Measurements from ENCODE around the gene GRIK5.

The GRIK5 gene

DNA sequence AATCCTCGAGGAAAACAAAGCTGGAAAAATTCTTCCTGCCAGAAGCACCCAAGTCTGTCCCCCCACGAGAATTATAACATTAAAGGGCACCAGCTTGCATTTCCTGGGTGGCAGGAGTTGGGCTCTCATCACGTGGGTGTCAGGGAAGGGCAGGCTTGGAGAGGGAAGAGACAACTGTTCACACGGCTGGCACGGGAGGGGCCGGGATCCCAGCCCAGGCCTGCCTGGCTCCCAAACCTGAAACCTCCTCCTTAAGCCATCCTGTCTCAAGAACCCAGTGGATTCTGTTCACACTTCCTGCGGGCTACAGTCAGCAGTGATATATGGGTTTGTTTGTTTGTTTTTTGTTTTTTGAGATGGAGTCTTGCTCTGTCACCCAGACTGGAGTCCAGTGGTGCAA lies 12.2 kb downstream of the GRIK5 start:
- Histone ChIP-seq H4K20me1 (ENCODE audit: insufficient read depth, low read length) (no peaks in the 10 kb centered on the region), H3K4me2 (ENCODE audit: insufficient read depth, low read length) (no peak overlapping the region), H3K4me3 (ENCODE audit: low read depth in 1 of 2, low read length in 2 of 2) (no peak overlapping the region), H3K27me3 (ENCODE audit: insufficient read depth, low read length, poor library complexity) (no peaks in the 10 kb centered on the region), H3K9ac (ENCODE audit: low read depth, low read length) (no peak overlapping the region), H3K4me1 (ENCODE audit: insufficient read depth, low read length) (no peaks in the 10 kb centered on the region), H3K79me2 (ENCODE audit: insufficient read depth, low read length) (no peaks in the 10 kb centered on the region), H3K36me3 (ENCODE audit: insufficient read depth, low read length) (no peaks in the 10 kb centered on the region), H2AFZ (ENCODE audit: low read depth, low read length) (no peak overlapping the region), H3K27ac (ENCODE audit: low read length) (no peak overlapping the region), H3K9me3 (ENCODE audit: insufficient read depth, low read length, severe bottlenecking) (no peaks in the 10 kb centered on the region)
- DNase-seq (no peak), ATAC-seq (ENCODE audit: insufficient read depth, low read depth) (no peak)
- no peak for TF ChIP-seq EZH2 (IDR thresholded peaks at IDR 0.05; ENCODE audit: borderline replicate concordance, low read depth, low read length, severe bottlenecking)
- TF ChIP-seq, protein P1, sequence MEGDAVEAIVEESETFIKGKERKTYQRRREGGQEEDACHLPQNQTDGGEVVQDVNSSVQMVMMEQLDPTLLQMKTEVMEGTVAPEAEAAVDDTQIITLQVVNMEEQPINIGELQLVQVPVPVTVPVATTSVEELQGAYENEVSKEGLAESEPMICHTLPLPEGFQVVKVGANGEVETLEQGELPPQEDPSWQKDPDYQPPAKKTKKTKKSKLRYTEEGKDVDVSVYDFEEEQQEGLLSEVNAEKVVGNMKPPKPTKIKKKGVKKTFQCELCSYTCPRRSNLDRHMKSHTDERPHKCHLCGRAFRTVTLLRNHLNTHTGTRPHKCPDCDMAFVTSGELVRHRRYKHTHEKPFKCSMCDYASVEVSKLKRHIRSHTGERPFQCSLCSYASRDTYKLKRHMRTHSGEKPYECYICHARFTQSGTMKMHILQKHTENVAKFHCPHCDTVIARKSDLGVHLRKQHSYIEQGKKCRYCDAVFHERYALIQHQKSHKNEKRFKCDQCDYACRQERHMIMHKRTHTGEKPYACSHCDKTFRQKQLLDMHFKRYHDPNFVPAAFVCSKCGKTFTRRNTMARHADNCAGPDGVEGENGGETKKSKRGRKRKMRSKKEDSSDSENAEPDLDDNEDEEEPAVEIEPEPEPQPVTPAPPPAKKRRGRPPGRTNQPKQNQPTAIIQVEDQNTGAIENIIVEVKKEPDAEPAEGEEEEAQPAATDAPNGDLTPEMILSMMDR (IDR thresholded peaks at IDR 0.05; ENCODE audit: borderline replicate concordance, extremely low read depth, low read length, poor library complexity, severe bottlenecking): no peak

DNA sequence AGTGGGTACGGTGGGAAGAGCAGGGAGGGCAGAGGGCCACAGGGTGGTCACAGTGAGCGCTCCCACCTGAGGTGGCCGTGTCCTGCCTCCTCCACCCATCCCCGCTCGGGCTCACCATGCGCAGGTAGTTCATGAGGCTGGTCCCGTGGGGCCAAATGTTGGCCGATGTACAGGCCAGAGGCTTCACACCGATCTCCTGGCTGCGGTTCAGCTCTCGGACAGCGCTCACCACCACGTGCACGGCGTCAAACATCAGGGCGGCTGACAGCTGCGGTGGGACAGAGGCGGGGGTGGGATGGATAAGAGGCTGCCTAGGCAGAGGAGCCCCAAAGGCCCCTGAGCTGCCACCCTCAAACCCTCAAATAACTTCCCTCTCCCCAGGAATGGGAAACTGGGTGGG lies 15.8 kb downstream of the GRIK5 start:
- Histone ChIP-seq H3K27me3 (ENCODE audit: insufficient read depth, low read length, poor library complexity) (no peaks in the 10 kb centered on the region), H2AFZ (ENCODE audit: low read depth, low read length) (no peak overlapping the region), H3K4me3 (ENCODE audit: low read depth in 1 of 2, low read length in 2 of 2) (no peak overlapping the region), H3K27ac (ENCODE audit: low read length) (no peak overlapping the region), H4K20me1 (ENCODE audit: insufficient read depth, low read length) (no peaks in the 10 kb centered on the region), H3K9ac (ENCODE audit: low read depth, low read length) (no peak overlapping the region), H3K9me3 (ENCODE audit: insufficient read depth, low read length, severe bottlenecking) (no peaks in the 10 kb centered on the region), H3K4me2 (ENCODE audit: insufficient read depth, low read length) (no peak overlapping the region), H3K4me1 (ENCODE audit: insufficient read depth, low read length) (peaks cover 5% of the 10 kb centered on the region), H3K36me3 (ENCODE audit: insufficient read depth, low read length) (no peaks in the 10 kb centered on the region), H3K79me2 (ENCODE audit: insufficient read depth, low read length) (no peaks in the 10 kb centered on the region)
- ATAC-seq (ENCODE audit: insufficient read depth, low read depth): no peak
- no peak for TF ChIP-seq EZH2 (IDR thresholded peaks at IDR 0.05; ENCODE audit: borderline replicate concordance, low read depth, low read length, severe bottlenecking)
- TF ChIP-seq, protein P1 (IDR thresholded peaks at IDR 0.05; ENCODE audit: borderline replicate concordance, extremely low read depth, low read length, poor library complexity, severe bottlenecking): no peak
- no peak for DNase-seq

DNA sequence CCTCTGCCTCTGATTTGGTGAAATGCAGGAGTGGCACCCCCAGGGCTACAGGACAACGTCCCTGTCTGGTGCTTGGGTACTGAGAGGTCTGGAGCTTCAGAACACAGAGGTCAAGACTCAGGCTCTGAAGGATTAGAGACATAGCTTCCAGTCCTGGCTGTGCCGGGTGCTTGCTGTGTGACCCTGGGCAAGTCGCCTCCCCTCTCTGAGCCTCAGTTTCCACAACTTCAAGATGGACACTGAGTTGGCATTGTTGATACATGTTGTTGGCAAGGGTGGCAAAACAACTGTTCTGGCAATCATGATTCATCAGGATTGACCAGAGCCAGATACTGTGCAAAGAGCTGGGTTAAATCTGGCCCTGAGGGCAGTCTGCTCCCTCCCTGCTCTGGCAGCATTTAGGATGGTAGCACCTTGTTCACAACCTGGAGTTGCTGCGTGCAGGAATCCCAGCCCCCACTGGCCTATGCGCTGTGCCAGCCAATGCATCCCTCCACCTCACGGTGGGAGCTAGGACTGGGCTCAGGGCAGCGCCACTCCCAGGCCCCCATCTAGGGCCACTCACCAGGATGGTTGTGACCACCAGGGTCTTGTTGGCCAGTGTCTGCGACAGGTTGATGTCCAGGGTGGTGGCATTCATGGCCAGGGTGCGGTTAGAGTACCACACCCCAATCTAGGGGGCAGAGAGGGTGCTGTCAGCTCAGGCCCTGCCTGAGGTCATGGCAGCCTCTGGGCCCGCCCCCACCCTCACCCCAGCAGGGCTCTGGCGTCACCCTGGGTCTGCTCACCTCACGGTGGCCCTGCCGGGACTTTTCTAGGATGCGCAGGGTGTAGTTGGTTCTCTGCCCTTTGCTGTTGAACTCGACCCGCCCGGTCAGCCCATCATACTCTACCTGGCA lies 16.7 kb downstream of the GRIK5 start:
- peaks cover 13% of the 10 kb centered on the region for H3K4me1 ChIP-seq (ENCODE audit: insufficient read depth, low read length)
- TF ChIP-seq, protein P1 (IDR thresholded peaks at IDR 0.05; ENCODE audit: borderline replicate concordance, extremely low read depth, low read length, poor library complexity, severe bottlenecking): no peak
- TF ChIP-seq EZH2 (IDR thresholded peaks at IDR 0.05; ENCODE audit: borderline replicate concordance, low read depth, low read length, severe bottlenecking): no peak
- DNase-seq: no peak
- H3K27ac ChIP-seq (ENCODE audit: low read length): no peak overlapping the region
- H3K4me3 ChIP-seq (ENCODE audit: low read depth in 1 of 2, low read length in 2 of 2): no peak overlapping the region
- no peak for ATAC-seq (ENCODE audit: insufficient read depth, low read depth)
- H3K4me2 ChIP-seq (ENCODE audit: insufficient read depth, low read length): no peak overlapping the region
- no peaks in the 10 kb centered on the region for H3K9me3 ChIP-seq (ENCODE audit: insufficient read depth, low read length, severe bottlenecking)
- no peaks in the 10 kb centered on the region for H3K27me3 ChIP-seq (ENCODE audit: insufficient read depth, low read length, poor library complexity)
- no peaks in the 10 kb centered on the region for H4K20me1 ChIP-seq (ENCODE audit: insufficient read depth, low read length)
- H3K9ac ChIP-seq (ENCODE audit: low read depth, low read length): no peak overlapping the region
- H3K36me3 ChIP-seq (ENCODE audit: insufficient read depth, low read length): no peaks in the 10 kb centered on the region
- no peaks in the 10 kb centered on the region for H3K79me2 ChIP-seq (ENCODE audit: insufficient read depth, low read length)
- H2AFZ ChIP-seq (ENCODE audit: low read depth, low read length): no peak overlapping the region
